OCI-M1 (cell line): ENCODE data around the gene MRPL20.
"Not testable (repeated sequence)": the region's sequence is repeated elsewhere in the genome, so short reads cannot be mapped to it uniquely, and the experiment has no call there.

Source experiments
- DNase-seq: peaks from one replicate; lab custom pipeline; 2025; lab: John Stamatoyannopoulos, UW

Gene MRPL20

GRCh38 chr1:1425753-1426495 is 18.8 kb upstream of the MRPL20 start:
- no peak for DNase-seq

GRCh38 chr1:1425426-1425752 is 18.3 kb upstream of the MRPL20 start:
- DNase-seq = no peak

- no peak for DNase-seq
Measured at GRCh38 chr1:1424707-1425106, 17.6 kb upstream of the MRPL20 start.

- DNase-seq = no peak
Measured at GRCh38 chr1:1423245-1423597, 16.1 kb upstream of the MRPL20 start.

- peak; percentile 69 for DNase-seq
Measured at GRCh38 chr1:1422465-1423244, 15.6 kb upstream of the MRPL20 start.

- DNase-seq = no peak
Measured at GRCh38 chr1:1421907-1422464, 14.9 kb upstream of the MRPL20 start.

- DNase-seq = no peak
Measured at GRCh38 chr1:1421147-1421906, 14.2 kb upstream of the MRPL20 start, which contains the start of gene ANKRD65. Gene ANKRD65, minus strand, starts transcription at chr1:1421276. Its CDS starts 271 bp downstream, at chr1:1421005.

- no peak for DNase-seq
Measured at GRCh38 chr1:1420654-1421141, 13.6 kb upstream of the MRPL20 start.

- DNase-seq = no peak
Measured at GRCh38 chr1:1419813-1420653, 12.9 kb upstream of the MRPL20 start.

- DNase-seq = no peak
Measured at GRCh38 chr1:1419363-1419812, 12.3 kb upstream of the MRPL20 start.

GRCh38 chr1:1418464-1419362 is 11.6 kb upstream of the MRPL20 start:
- no peak for DNase-seq

- not testable (repeated sequence) for DNase-seq
Measured at GRCh38 chr1:1417825-1418463, 10.9 kb upstream of the MRPL20 start.

- DNase-seq = peak; percentile 43
Measured at GRCh38 chr1:1417396-1417795, 10.3 kb upstream of the MRPL20 start.

GRCh38 chr1:1415751-1416150 is 8.7 kb upstream of the MRPL20 start:
- DNase-seq = no peak

- DNase-seq = not testable (repeated sequence)
Measured at GRCh38 chr1:1412311-1412902, 5.3 kb upstream of the MRPL20 start.

GRCh38 chr1:1411626-1412025 is 4.5 kb upstream of the MRPL20 start:
- DNase-seq = no peak

GRCh38 chr1:1410238-1410637 is 3.1 kb upstream of the MRPL20 start:
- not testable (repeated sequence) for DNase-seq

- peak; percentile 27 for DNase-seq
Measured at GRCh38 chr1:1407636-1408318, 684 bp upstream of the MRPL20 start.
